Sigmoid colon (tissue), 4 donors: ENCODE measurements around the gene SSC4D.

Experiments used
- CTCF ChIP-seq, 4 experiments: fragments of 450-650 bp in 3 of 4; fragments of 200-600 bp in 1 of 4; IDR thresholded peaks; one replicate each; pipeline ENCODE4 v1.5.1; 2016 to 2019; ENCODE audit warnings: antibody characterized with exemption in 4 of 4, mild to moderate bottlenecking in 3 of 4, moderate library complexity in 2 of 4
- EP300 ChIP-seq, 4 donors: sonication (generic); formaldehyde crosslinking; IDR thresholded peaks; one replicate each; pipeline ENCODE4 v1.6.1; 2017; ENCODE audit warnings: antibody characterized with exemption in 4 of 4
- POLR2A ChIP-seq, 2 donors: fragments of 450-650 bp; IDR thresholded peaks; one replicate each; pipeline ENCODE4 v1.6.1; 2016; ENCODE audit warnings: antibody characterized with exemption in 2 of 2, mild to moderate bottlenecking in 2 of 2, moderate library complexity in 2 of 2
- POLR2AphosphoS5 ChIP-seq, 4 donors: sonication (generic); formaldehyde crosslinking; IDR thresholded peaks; one replicate each; pipeline ENCODE4 v1.6.1; 2017; ENCODE audit warnings: antibody characterized with exemption in 4 of 4

GRCh38 chr7:76412249-76412648 is 2.8 kb upstream of the SSC4D start:
- TF ChIP-seq CTCF (IDR thresholded peaks at IDR 0.05) (no peak), EP300 (IDR thresholded peaks at IDR 0.05) (no peak), POLR2A (IDR thresholded peaks at IDR 0.05) (no peak), POLR2AphosphoS5 (IDR thresholded peaks at IDR 0.05) (no peak)
